ENCODE results near the gene MUC5B.

GRCh38 chr11:1180171-1180570 is 42.7 kb upstream of the MUC5B start:
- TF ChIP-seq CTCF (IDR thresholded peaks at IDR 0.05) (no peak), POLR2AphosphoS5 (IDR thresholded peaks at IDR 0.05) (no peak)
